CD4-positive, alpha-beta T cell (primary cell): ENCODE measurements around the gene KLK4. TPM values are rescaled to one million over a fixed set of nuclear protein-coding genes. Genes with fewer than 3 reads are reported as not detected.

ENCODE experiments used
- ATAC-seq: fragments of 200-7000 bp; cut with Tn5 transposase; one replicate; pipeline ENCODE4 v1.10.0; 2022; ENCODE audit warnings: mild to moderate bottlenecking; ENCODE audit not compliant: poor library complexity
- CTCF ChIA-PET: fragments of 350-600 bp; sonication (Branson Sonifier 250); formaldehyde crosslinking; loops from one replicate; lab custom pipeline; 2021; ENCODE audit warnings: antibody characterized with exemption, inconsistent platforms; lab: Charles Lee
- POLR2A ChIA-PET: fragments of 350-600 bp; sonication (Branson Sonifier 250); formaldehyde crosslinking; loops from one replicate; lab custom pipeline; 2021; ENCODE audit warnings: antibody characterized with exemption, inconsistent platforms; lab: Charles Lee
- DNase-seq, 14 experiments: peaks; one replicate each; pipeline ENCODE4 v3.0.0-alpha.2; 2013 to 2020; ENCODE audit warnings: mixed read lengths in 2 of 14
- H3K27ac ChIP-seq, 2 donors: one replicate each; pipeline versions ENCODE4 v1.5.1 to v1.7.0; 2013; ENCODE audit warnings: low read length in 2 of 2, low read depth in 1 of 2, mild to moderate bottlenecking in 1 of 2
- H3K27me3 ChIP-seq, 2 experiments: 1 replicate in 1 of 2; 2 replicates in 1 of 2; pipeline versions ENCODE4 v1.6.1 to v1.7.0; 2013; ENCODE audit warnings: low read length in 2 of 2, control low read depth in 1 of 2, mild to moderate bottlenecking in 1 of 2, moderate library complexity in 1 of 2; ENCODE audit not compliant: insufficient read depth in 2 of 2, control insufficient read depth in 1 of 2
- H3K36me3 ChIP-seq: one replicate; pipeline ENCODE4 v1.6.1; 2013; ENCODE audit warnings: low read length, control low read depth; ENCODE audit not compliant: insufficient read depth
- H3K4me1 ChIP-seq: one replicate; pipeline ENCODE4 v1.6.1; 2013; ENCODE audit warnings: low read length, control low read depth; ENCODE audit not compliant: insufficient read depth
- H3K4me3 ChIP-seq: one replicate; pipeline ENCODE4 v1.5.1; 2013; ENCODE audit warnings: mild to moderate bottlenecking, low read length, moderate library complexity
- H3K9me3 ChIP-seq, 2 experiments: 1 replicate in 1 of 2; 2 replicates in 1 of 2; pipeline versions ENCODE4 v1.6.1 to v1.7.0; 2013; ENCODE audit warnings: low read length in 2 of 2, mild to moderate bottlenecking in 2 of 2, control low read depth in 1 of 2, moderate library complexity in 1 of 2; ENCODE audit not compliant: control insufficient read depth in 1 of 2, insufficient read depth in 1 of 2
- H3K27ac Mint-ChIP-seq: one replicate; pipeline ENCODE4 v1.8.0; 2020; ENCODE audit warnings: mixed read lengths
- H3K27me3 Mint-ChIP-seq: one replicate; pipeline ENCODE4 v1.8.0; 2021; ENCODE audit warnings: mixed read lengths
- H3K36me3 Mint-ChIP-seq: one replicate; pipeline ENCODE4 v1.8.0; 2021; ENCODE audit warnings: low read depth, mixed read lengths
- H3K4me1 Mint-ChIP-seq: one replicate; pipeline ENCODE4 v1.8.0; 2021; ENCODE audit warnings: low read depth, mixed read lengths
- H3K4me3 Mint-ChIP-seq: one replicate; pipeline ENCODE4 v1.8.0; 2020; ENCODE audit warnings: mild to moderate bottlenecking, mixed read lengths
- H3K9me3 Mint-ChIP-seq: one replicate; pipeline ENCODE4 v1.8.0; 2020; ENCODE audit warnings: mixed read lengths
- intact Hi-C, 2 experiments: fragments of 100-400 bp; cut with DNase I in 1 of 2; cut with micrococcal nuclease in 1 of 2; formaldehyde crosslinking; loops; one replicate each; pipeline versions ENCODE4 v1.15.1 to v1.9.0; 2023 to 2025; cut with DNase I, micrococcal nuclease
- total RNA-seq, 174 experiments: library from RNA in 2 of 174; stranded (reverse) in 2 of 174; gene quantifications; one replicate each; pipeline ENCODE4 v1.2.3 and lab custom pipeline; 2021 to 2026
- TF ChIP-seq, protein P1 (sequence below): fragments of 200-600 bp; IDR thresholded peaks from one replicate; pipeline ENCODE4 v1.8.0; 2022; ENCODE audit warnings: antibody characterized with exemption, mild to moderate bottlenecking

Gene KLK4
- total RNA-seq, 2 experiments from 2014 or later = not detected

GRCh38 chr19:50890422-50891252 is 20.6 kb downstream of the KLK4 start:
- Mint-ChIP-seq H3K27me3 (peaks cover 49% of the 10 kb centered on the region), H3K4me1 (no peaks in the 10 kb centered on the region), H3K9me3 (no peaks in the 10 kb centered on the region), H3K36me3 (no peaks in the 10 kb centered on the region), H3K27ac (no peak overlapping the region), H3K4me3 (no peak overlapping the region)
- Histone ChIP-seq H3K27me3 (peaks cover 4 to 16% of the 10 kb centered on the region in 2 experiments), H3K36me3 (no peaks in the 10 kb centered on the region), H3K27ac (no peak overlapping the region), H3K9me3 (peaks cover 4 to 19% of the 10 kb centered on the region in 2 experiments), H3K4me3 (no peak overlapping the region), H3K4me1 (no peaks in the 10 kb centered on the region)
- no peak for ATAC-seq
- POLR2A ChIA-PET = no interaction called here
- DNase-seq = no peak
- CTCF ChIA-PET = no interaction called here
- TF ChIP-seq, protein P1, sequence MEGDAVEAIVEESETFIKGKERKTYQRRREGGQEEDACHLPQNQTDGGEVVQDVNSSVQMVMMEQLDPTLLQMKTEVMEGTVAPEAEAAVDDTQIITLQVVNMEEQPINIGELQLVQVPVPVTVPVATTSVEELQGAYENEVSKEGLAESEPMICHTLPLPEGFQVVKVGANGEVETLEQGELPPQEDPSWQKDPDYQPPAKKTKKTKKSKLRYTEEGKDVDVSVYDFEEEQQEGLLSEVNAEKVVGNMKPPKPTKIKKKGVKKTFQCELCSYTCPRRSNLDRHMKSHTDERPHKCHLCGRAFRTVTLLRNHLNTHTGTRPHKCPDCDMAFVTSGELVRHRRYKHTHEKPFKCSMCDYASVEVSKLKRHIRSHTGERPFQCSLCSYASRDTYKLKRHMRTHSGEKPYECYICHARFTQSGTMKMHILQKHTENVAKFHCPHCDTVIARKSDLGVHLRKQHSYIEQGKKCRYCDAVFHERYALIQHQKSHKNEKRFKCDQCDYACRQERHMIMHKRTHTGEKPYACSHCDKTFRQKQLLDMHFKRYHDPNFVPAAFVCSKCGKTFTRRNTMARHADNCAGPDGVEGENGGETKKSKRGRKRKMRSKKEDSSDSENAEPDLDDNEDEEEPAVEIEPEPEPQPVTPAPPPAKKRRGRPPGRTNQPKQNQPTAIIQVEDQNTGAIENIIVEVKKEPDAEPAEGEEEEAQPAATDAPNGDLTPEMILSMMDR = no peak
- intact Hi-C loops = no loop called here

DNA sequence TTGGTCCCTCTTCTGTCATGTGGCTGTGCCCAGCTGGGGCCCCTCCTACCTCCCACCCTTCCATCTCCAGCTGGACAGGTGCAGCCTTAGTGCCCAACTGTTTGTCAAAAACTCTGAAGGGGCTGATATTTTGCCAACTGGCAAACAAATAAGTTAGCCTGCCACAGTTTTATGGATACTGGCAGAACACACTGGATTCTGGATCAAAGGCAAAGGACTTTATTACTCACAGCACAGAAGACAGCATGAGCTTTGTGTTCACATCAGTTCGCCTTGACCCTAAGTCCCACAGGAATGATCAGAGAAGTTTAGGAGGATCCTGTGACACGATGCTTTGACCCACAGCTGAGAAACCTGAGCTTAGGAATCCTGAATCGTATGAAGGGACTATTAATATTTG is 21.6 kb downstream of the KLK4 start:
- ChIA-PET POLR2A (no interaction called here), CTCF (no interaction called here)
- Mint-ChIP-seq H3K27me3 (peaks cover 57% of the 10 kb centered on the region), H3K4me1 (no peaks in the 10 kb centered on the region), H3K27ac (no peak overlapping the region), H3K4me3 (no peak overlapping the region), H3K9me3 (no peaks in the 10 kb centered on the region), H3K36me3 (no peaks in the 10 kb centered on the region)
- Histone ChIP-seq H3K27ac (no peak overlapping the region), H3K9me3 (peaks cover 4 to 9% of the 10 kb centered on the region in 2 experiments), H3K27me3 (peaks cover 7 to 19% of the 10 kb centered on the region in 2 experiments), H3K36me3 (no peaks in the 10 kb centered on the region), H3K4me1 (no peaks in the 10 kb centered on the region), H3K4me3 (no peak overlapping the region)
- ATAC-seq = no peak
- TF ChIP-seq, protein P1 = no peak
- no peak for DNase-seq
- intact Hi-C loops = no loop called here

- ChIA-PET CTCF (no interaction called here), POLR2A (no interaction called here)
- no peak overlapping the region for H3K4me3 Mint-ChIP-seq
- TF ChIP-seq, protein P1 = no peak
- no peaks in the 10 kb centered on the region for H3K4me1 Mint-ChIP-seq
- Histone ChIP-seq H3K4me3 (no peak overlapping the region), H3K27me3 (peaks cover 12 to 16% of the 10 kb centered on the region in 2 experiments), H3K9me3 (no peaks in the 10 kb centered on the region), H3K36me3 (no peaks in the 10 kb centered on the region), H3K4me1 (no peaks in the 10 kb centered on the region), H3K27ac (no peak overlapping the region)
- H3K36me3 Mint-ChIP-seq = no peaks in the 10 kb centered on the region
- no peaks in the 10 kb centered on the region for H3K9me3 Mint-ChIP-seq
- peaks cover 80% of the 10 kb centered on the region for H3K27me3 Mint-ChIP-seq
- no peak for ATAC-seq
- H3K27ac Mint-ChIP-seq = no peak overlapping the region
- intact Hi-C loops = no loop called here
- no peak for DNase-seq
These were observed 29.0 kb downstream of the KLK4 start for GRCh38 chr19:50882188-50882587.
